GM23338 (cell line): Measurements from ENCODE around the gene TNFRSF4. TPM values are rescaled to one million over a fixed set of nuclear protein-coding genes. Genes with fewer than 3 reads are reported as not detected.

ENCODE experiments used
- ATAC-seq: fragments of 200-7000 bp; cut with Tn5 transposase; 3 replicates; pipeline ENCODE4 v1.9.1; 2020
- DNase-seq: peaks from one replicate; pipeline ENCODE4 v3.0.0-alpha.2; 2015; ENCODE audit warnings: low spot score
- H2AFZ ChIP-seq: fragments of 200-600 bp; sonication (generic); 2 replicates; pipeline ENCODE4 v1.8.0; 2016; ENCODE audit warnings: antibody characterized with exemption, mild to moderate bottlenecking, moderate library complexity
- H3F3A ChIP-seq: fragments of 200-600 bp; sonication (generic); replicated peaks from 2 replicates; pipeline ENCODE4 v1.8.0; 2017; ENCODE audit warnings: antibody characterized with exemption, mixed run types, low read depth
- H3K27ac ChIP-seq: fragments of 200-600 bp; sonication (generic); 2 replicates; pipeline ENCODE4 v1.6.1; 2016; ENCODE audit warnings: low read depth
- H3K27me3 ChIP-seq: fragments of 200-600 bp; sonication (generic); 2 replicates; pipeline ENCODE4 v1.8.0; 2016; ENCODE audit warnings: mild to moderate bottlenecking, mixed run types, moderate library complexity; ENCODE audit not compliant: insufficient read depth
- H3K36me3 ChIP-seq: fragments of 200-600 bp; sonication (generic); 2 replicates; pipeline ENCODE4 v1.8.0; 2016; ENCODE audit warnings: mild to moderate bottlenecking; ENCODE audit not compliant: insufficient read depth
- H3K4me1 ChIP-seq: fragments of 200-600 bp; sonication (generic); 2 replicates; pipeline ENCODE4 v1.8.0; 2016; ENCODE audit warnings: mild to moderate bottlenecking, moderate library complexity; ENCODE audit not compliant: insufficient read depth
- H3K4me2 ChIP-seq: fragments of 200-600 bp; sonication (generic); 2 replicates; pipeline ENCODE4 v1.7.1; 2017; ENCODE audit warnings: mixed run types
- H3K4me3 ChIP-seq: fragments of 200-600 bp; sonication (generic); 2 replicates; pipeline ENCODE4 v1.6.1; 2016; ENCODE audit warnings: mixed run types
- H3K79me2 ChIP-seq: fragments of 200-600 bp; sonication (generic); replicated peaks from 2 replicates; pipeline ENCODE4 v1.8.0; 2017; ENCODE audit warnings: mild to moderate bottlenecking; ENCODE audit not compliant: insufficient read depth
- H3K9me2 ChIP-seq: fragments of 200-600 bp; sonication (generic); 2 replicates; pipeline ENCODE4 v1.8.0; 2017; ENCODE audit not compliant: insufficient read depth
- H4K20me1 ChIP-seq: fragments of 200-600 bp; sonication (generic); replicated peaks from 2 replicates; pipeline ENCODE4 v1.8.0; 2017; ENCODE audit warnings: mild to moderate bottlenecking; ENCODE audit not compliant: insufficient read depth
- H3K27ac Mint-ChIP-seq: 2 replicates; pipeline ENCODE4 v1.8.0; 2020; ENCODE audit warnings: inconsistent platforms, mild to moderate bottlenecking, moderate library complexity, mixed read lengths
- H3K27me3 Mint-ChIP-seq: 3 replicates; pipeline ENCODE4 v1.8.0; 2022; ENCODE audit warnings: low read depth, mild to moderate bottlenecking, moderate library complexity, mixed read lengths, inconsistent platforms; ENCODE audit not compliant: insufficient read depth, poor library complexity
- H3K36me3 Mint-ChIP-seq: 3 replicates; pipeline ENCODE4 v1.8.0; 2021; ENCODE audit warnings: low read depth, mild to moderate bottlenecking, inconsistent platforms, moderate library complexity, mixed read lengths
- H3K4me1 Mint-ChIP-seq: 3 replicates; pipeline ENCODE4 v1.8.0; 2020; ENCODE audit warnings: mild to moderate bottlenecking, inconsistent platforms, mixed read lengths
- H3K4me3 Mint-ChIP-seq: 3 replicates; pipeline ENCODE4 v1.8.0; 2021; ENCODE audit warnings: moderate library complexity, mild to moderate bottlenecking, inconsistent platforms, mixed read lengths
- H3K9me3 Mint-ChIP-seq: 3 replicates; pipeline ENCODE4 v1.8.0; 2020; ENCODE audit warnings: moderate library complexity, mild to moderate bottlenecking, inconsistent platforms, mixed read lengths
- CTCF ChIP-seq, 2 experiments: fragments of 200-600 bp in 1 of 2; sonication (generic) in 1 of 2; conservative IDR thresholded peaks; 2 replicates each; pipeline versions ENCODE4 v1.5.1 to v1.6.1; 2016 to 2017; ENCODE audit warnings: antibody characterized with exemption in 2 of 2, low read depth in 2 of 2, mild to moderate bottlenecking in 2 of 2, moderate library complexity in 1 of 2
- ETS1 ChIP-seq: IDR thresholded peaks from 2 replicates; pipeline ENCODE4 v1.6.1; 2016; ENCODE audit warnings: antibody characterized with exemption
- EZH2 ChIP-seq: fragments of 200-600 bp; sonication (generic); IDR thresholded peaks from one replicate; pipeline ENCODE4 v1.8.0; 2017; ENCODE audit warnings: antibody characterized with exemption, mild to moderate bottlenecking, low read depth; ENCODE audit not compliant: unreplicated experiment
- EZH2phosphoT487 ChIP-seq: fragments of 200-600 bp; sonication (generic); IDR thresholded peaks from one replicate; pipeline ENCODE4 v1.8.1; 2018; ENCODE audit warnings: antibody characterized with exemption; ENCODE audit not compliant: unreplicated experiment
- JUNB ChIP-seq: IDR thresholded peaks from one replicate; pipeline ENCODE4 v1.6.1; 2016; ENCODE audit warnings: antibody characterized with exemption; ENCODE audit not compliant: unreplicated experiment
- NANOG ChIP-seq: IDR thresholded peaks from 2 replicates; pipeline ENCODE4 v1.6.1; 2016; ENCODE audit warnings: antibody characterized with exemption, borderline replicate concordance
- POLR2AphosphoS5 ChIP-seq: IDR thresholded peaks from 2 replicates; pipeline ENCODE4 v1.6.1; 2016; ENCODE audit warnings: antibody characterized with exemption, low read depth
- REST ChIP-seq: IDR thresholded peaks from one replicate; pipeline ENCODE4 v1.6.1; 2018; ENCODE audit warnings: antibody characterized with exemption; ENCODE audit not compliant: unreplicated experiment
- STAT1 ChIP-seq: IDR thresholded peaks from one replicate; pipeline ENCODE4 v1.6.1; 2016; ENCODE audit warnings: antibody characterized with exemption; ENCODE audit not compliant: unreplicated experiment
- ZNF331 ChIP-seq: fragments of 250-450 bp; sonication (Bioruptor Pico); IDR thresholded peaks from 2 replicates; pipeline ENCODE4 v1.5.0; 2020; ENCODE audit warnings: low read depth, mild to moderate bottlenecking, moderate library complexity
- ZNF462 ChIP-seq: fragments of 250-450 bp; sonication (Bioruptor Pico); IDR thresholded peaks from 2 replicates; pipeline ENCODE4 v1.5.0; 2020; ENCODE audit warnings: mild to moderate bottlenecking, moderate library complexity
- polyA plus RNA-seq: library from polyadenylated mRNA; unstranded; fragments of >200 nt; fragmentation: Nextera tagmentation; extraction: Ambion mirVana; gene quantifications from 2 replicates; pipeline ENCODE4 v1.2.1, GENCODE V29; 2016
- total RNA-seq: library from RNA; depleted of rRNA; stranded (reverse); fragments of >200 nt; shearing (Covaris generic); gene quantifications from 2 replicates; pipeline ENCODE4 v1.2.3, GENCODE V29; 2014

The TNFRSF4 gene
- total and polyA plus RNA-seq, 2 experiments from 2014 or later: not detected

GRCh38 chr1:1191734-1192133 is 22.2 kb downstream of the TNFRSF4 start (continued):
- TF ChIP-seq ZNF462 (no peak), NANOG (no peak), POLR2AphosphoS5 (no peak), STAT1 (no peak), CTCF (conservative IDR thresholded peaks at IDR 0.05; ENCODE audit: low read depth in 2 of 2) (no peak), ETS1 (no peak)

- Histone ChIP-seq H3F3A (no peaks in the 10 kb centered on the region), H3K4me2 (no peak overlapping the region), H3K27ac (no peak overlapping the region), H3K9me2 (no peaks in the 10 kb centered on the region), H4K20me1 (no peaks in the 10 kb centered on the region), H3K4me3 (no peak overlapping the region), H3K79me2 (no peaks in the 10 kb centered on the region), H3K36me3 (no peaks in the 10 kb centered on the region), H3K27me3 (no peaks in the 10 kb centered on the region), H2AFZ (no peak overlapping the region), H3K4me1 (no peaks in the 10 kb centered on the region)
- no peak for ATAC-seq
- peaks cover 30% of the 10 kb centered on the region for H3K9me3 Mint-ChIP-seq
- peaks cover 9% of the 10 kb centered on the region; the same call in 2 of the 3 replicates for H3K36me3 Mint-ChIP-seq
- DNase-seq: no peak
- no peak overlapping the region for H3K4me3 Mint-ChIP-seq
- H3K27me3 Mint-ChIP-seq: no peaks in the 10 kb centered on the region
- H3K4me1 Mint-ChIP-seq: no peaks in the 10 kb centered on the region
- no peak overlapping the region for H3K27ac Mint-ChIP-seq
- TF ChIP-seq ZNF331 (CRISPR knock-in tag) (no peak), NANOG (no peak), POLR2AphosphoS5 (no peak), JUNB (no peak), REST (no peak), EZH2 (no peak), ETS1 (no peak), EZH2phosphoT487 (no peak), STAT1 (no peak)
These were observed 24.8 kb downstream of the TNFRSF4 start for GRCh38 chr1:1189111-1189510.
